B cell (primary cell): ENCODE measurements around the gene ZNRD2.
"Not testable (repeated sequence)": the region's sequence is repeated elsewhere in the genome, so short reads cannot be mapped to it uniquely, and the experiment has no call there.

Source experiments
- EZH2 ChIP-seq: IDR thresholded peaks from 2 replicates; pipeline ENCODE4 v1.6.1; 2012; ENCODE audit warnings: borderline replicate concordance, low read depth, mild to moderate bottlenecking, moderate library complexity, low read length; ENCODE audit not compliant: insufficient read depth, poor library complexity, severe bottlenecking
- TF ChIP-seq, protein P1 (sequence below): fragments of 200-600 bp; IDR thresholded peaks from one replicate; pipeline ENCODE4 v1.8.0; 2022; ENCODE audit warnings: antibody characterized with exemption, mild to moderate bottlenecking

GRCh38 chr11:65523631-65523968 lies 46.7 kb upstream of the ZNRD2 start:
- not testable (repeated sequence) for TF ChIP-seq EZH2
- TF ChIP-seq, protein P1, sequence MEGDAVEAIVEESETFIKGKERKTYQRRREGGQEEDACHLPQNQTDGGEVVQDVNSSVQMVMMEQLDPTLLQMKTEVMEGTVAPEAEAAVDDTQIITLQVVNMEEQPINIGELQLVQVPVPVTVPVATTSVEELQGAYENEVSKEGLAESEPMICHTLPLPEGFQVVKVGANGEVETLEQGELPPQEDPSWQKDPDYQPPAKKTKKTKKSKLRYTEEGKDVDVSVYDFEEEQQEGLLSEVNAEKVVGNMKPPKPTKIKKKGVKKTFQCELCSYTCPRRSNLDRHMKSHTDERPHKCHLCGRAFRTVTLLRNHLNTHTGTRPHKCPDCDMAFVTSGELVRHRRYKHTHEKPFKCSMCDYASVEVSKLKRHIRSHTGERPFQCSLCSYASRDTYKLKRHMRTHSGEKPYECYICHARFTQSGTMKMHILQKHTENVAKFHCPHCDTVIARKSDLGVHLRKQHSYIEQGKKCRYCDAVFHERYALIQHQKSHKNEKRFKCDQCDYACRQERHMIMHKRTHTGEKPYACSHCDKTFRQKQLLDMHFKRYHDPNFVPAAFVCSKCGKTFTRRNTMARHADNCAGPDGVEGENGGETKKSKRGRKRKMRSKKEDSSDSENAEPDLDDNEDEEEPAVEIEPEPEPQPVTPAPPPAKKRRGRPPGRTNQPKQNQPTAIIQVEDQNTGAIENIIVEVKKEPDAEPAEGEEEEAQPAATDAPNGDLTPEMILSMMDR = not testable (repeated sequence)
